Liver (tissue), 3 donors: ENCODE results near the gene MEF2A.

Source experiments
- ATF3 ChIP-seq: IDR thresholded peaks from 2 replicates; pipeline ENCODE4 v1.6.1; 2016; ENCODE audit warnings: antibody characterized with exemption
- CTCF ChIP-seq: fragments of 150-350 bp; IDR thresholded peaks from 2 replicates; pipeline ENCODE4 v1.5.1; 2017; ENCODE audit warnings: improper control_type of control experiment, low read depth, low read length; ENCODE audit not compliant: missing input control
- FOXA1 ChIP-seq: IDR thresholded peaks from 2 replicates; pipeline ENCODE4 v1.6.1; 2016; ENCODE audit warnings: antibody characterized with exemption
- GABPA ChIP-seq, 2 donors: IDR thresholded peaks in 1 of 2; conservative IDR thresholded peaks in 1 of 2; 2 replicates each; pipeline ENCODE4 v1.6.1; 2016; ENCODE audit warnings: antibody characterized with exemption in 2 of 2, mild to moderate bottlenecking in 1 of 2, moderate library complexity in 1 of 2
- JUND ChIP-seq, 2 donors: IDR thresholded peaks; 2 replicates each; pipeline ENCODE4 v1.6.1; 2016; ENCODE audit warnings: antibody characterized with exemption in 2 of 2
- MAX ChIP-seq: IDR thresholded peaks from 2 replicates; pipeline ENCODE4 v1.6.1; 2016; ENCODE audit warnings: antibody characterized with exemption
- RAD21 ChIP-seq, 2 donors: IDR thresholded peaks; 2 replicates each; pipeline ENCODE4 v1.6.1; 2016; ENCODE audit warnings: antibody characterized with exemption in 2 of 2, mild to moderate bottlenecking in 2 of 2
- REST ChIP-seq: IDR thresholded peaks from 2 replicates; pipeline ENCODE4 v1.6.1; 2016; ENCODE audit warnings: antibody characterized with exemption, mild to moderate bottlenecking
- SP1 ChIP-seq: IDR thresholded peaks from 2 replicates; pipeline ENCODE4 v1.6.1; 2018; ENCODE audit warnings: antibody characterized with exemption, mild to moderate bottlenecking
- YY1 ChIP-seq: IDR thresholded peaks from 2 replicates; pipeline ENCODE4 v1.6.1; 2016; ENCODE audit warnings: antibody characterized with exemption, mild to moderate bottlenecking
- ZBTB33 ChIP-seq: IDR thresholded peaks from 2 replicates; pipeline ENCODE4 v1.6.1; 2016; ENCODE audit warnings: antibody characterized with exemption
- donor health status: healthy.
- donor health status: healthy.

- TF ChIP-seq CTCF (no peak), GABPA (IDR thresholded peaks at IDR 0.05 in 1 of 2, conservative IDR thresholded peaks at IDR 0.05 in 1 of 2) (no peak), RAD21 (IDR thresholded peaks at IDR 0.05) (no peak), YY1 (no peak), REST (no peak), ZBTB33 (no peak), FOXA1 (no peak), JUND (IDR thresholded peaks at IDR 0.05) (no peak), ATF3 (no peak), SP1 (no peak), MAX (no peak)
Measured at GRCh38 chr15:99712415-99712814, 146.6 kb downstream of the MEF2A start.
